ENCODE results near the gene SLITRK1.

SLITRK1 gene

DNA sequence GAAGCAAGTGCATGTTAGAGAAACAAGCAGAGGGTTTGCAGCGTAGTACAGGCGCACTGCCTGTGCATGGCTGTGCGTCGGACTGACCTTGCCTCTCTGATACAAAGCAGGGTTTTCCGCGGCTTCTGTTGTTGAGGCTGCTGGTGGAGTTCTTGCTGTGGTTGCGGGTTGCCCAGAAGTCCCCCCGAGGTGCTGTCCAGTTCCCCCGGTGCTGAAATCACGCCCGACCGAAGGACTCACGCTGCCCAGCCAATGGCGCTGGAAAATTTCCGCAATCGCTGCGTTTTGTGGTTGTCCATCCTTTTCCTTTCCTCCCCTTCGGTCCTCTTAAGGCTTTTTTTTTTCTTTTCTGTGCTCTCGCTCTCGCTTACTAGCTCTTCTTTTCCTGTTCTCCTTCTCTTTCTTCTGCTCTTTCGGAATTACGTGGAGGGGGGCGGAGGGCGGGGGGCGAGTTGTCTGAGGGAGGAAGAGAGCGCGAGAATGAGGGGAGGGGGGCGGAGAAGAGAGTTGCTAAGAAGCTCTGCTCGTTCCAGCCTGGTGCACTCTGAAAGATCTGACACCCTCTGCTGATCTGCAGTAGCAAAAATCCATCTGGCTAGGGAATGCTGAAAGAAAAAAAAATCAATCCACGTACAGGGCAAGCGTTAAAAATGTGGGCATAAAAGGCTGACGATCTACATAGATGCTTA lies at the start of gene SLITRK1:
TSS of gene SLITRK1 (minus strand) at position 558 of the 689 bp plus-strand sequence. CDS start 967 bp downstream, outside the sequence.
- no peak within 1 kb of the TSS for H3K4me3 ChIP-seq (ENCODE audit: low read depth, low read length)
- peak; percentile 35 for DNase-seq (ENCODE audit: low read depth)
- TF ChIP-seq MYC (IDR thresholded peaks at IDR 0.05; ENCODE audit: low read depth, low read length) (no peak), POLR2A (IDR thresholded peaks at IDR 0.05; ENCODE audit: extremely low read depth, insufficient read length) (no peak), MAX (IDR thresholded peaks at IDR 0.05; ENCODE audit: low read depth, low read length) (no peak)
- TF ChIP-seq, protein P1, sequence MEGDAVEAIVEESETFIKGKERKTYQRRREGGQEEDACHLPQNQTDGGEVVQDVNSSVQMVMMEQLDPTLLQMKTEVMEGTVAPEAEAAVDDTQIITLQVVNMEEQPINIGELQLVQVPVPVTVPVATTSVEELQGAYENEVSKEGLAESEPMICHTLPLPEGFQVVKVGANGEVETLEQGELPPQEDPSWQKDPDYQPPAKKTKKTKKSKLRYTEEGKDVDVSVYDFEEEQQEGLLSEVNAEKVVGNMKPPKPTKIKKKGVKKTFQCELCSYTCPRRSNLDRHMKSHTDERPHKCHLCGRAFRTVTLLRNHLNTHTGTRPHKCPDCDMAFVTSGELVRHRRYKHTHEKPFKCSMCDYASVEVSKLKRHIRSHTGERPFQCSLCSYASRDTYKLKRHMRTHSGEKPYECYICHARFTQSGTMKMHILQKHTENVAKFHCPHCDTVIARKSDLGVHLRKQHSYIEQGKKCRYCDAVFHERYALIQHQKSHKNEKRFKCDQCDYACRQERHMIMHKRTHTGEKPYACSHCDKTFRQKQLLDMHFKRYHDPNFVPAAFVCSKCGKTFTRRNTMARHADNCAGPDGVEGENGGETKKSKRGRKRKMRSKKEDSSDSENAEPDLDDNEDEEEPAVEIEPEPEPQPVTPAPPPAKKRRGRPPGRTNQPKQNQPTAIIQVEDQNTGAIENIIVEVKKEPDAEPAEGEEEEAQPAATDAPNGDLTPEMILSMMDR (IDR thresholded peaks at IDR 0.05; ENCODE audit: low read depth, low read length): no peak

DNA sequence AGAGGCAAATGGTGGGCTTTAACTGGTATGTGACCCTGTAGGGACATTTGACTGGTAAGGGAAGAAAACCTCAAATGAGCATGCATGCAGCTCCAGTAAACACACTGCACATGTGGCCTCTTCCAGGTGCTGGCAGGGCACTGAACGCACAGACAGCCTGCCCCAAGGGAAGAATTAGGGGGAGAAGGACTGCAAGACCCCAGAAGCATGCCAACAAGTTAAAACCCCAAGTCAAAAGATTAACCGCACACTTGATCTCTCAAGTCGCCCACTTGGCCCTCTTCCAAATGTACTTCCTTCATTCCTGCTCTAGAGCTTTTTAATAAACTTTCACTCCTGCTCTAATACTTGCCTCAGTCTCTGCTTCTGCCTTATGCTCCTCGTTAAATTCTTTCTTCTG lies 46.9 kb upstream of the SLITRK1 start:
- no peak overlapping the region for H3K4me3 ChIP-seq (ENCODE audit: low read depth, low read length)
- DNase-seq (ENCODE audit: low read depth): no peak
- no peak for TF ChIP-seq POLR2A (IDR thresholded peaks at IDR 0.05; ENCODE audit: extremely low read depth, insufficient read length)
- TF ChIP-seq MYC (IDR thresholded peaks at IDR 0.05; ENCODE audit: low read depth, low read length): no peak
- TF ChIP-seq, protein P1 (IDR thresholded peaks at IDR 0.05; ENCODE audit: low read depth, low read length): no peak
- no peak for TF ChIP-seq MAX (IDR thresholded peaks at IDR 0.05; ENCODE audit: low read depth, low read length)

DNA sequence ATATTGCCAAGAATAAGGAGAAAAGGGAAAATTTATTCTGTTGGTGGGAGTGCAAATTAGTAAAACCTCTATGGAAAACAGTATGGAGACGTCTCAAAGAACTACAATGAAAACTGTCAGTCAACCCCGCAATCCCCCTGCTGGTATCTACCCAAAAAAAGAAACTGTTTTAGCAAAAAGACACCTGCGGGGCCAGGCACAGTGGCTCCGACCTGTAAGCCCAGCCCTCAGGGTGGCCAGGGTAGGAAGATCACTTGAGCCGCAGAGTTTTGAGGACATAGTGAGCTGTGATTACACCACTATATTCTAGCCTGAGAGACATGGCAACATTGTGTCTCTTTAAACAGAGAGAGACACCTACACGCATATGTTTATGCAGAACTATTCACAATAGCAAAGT lies 37.5 kb upstream of the SLITRK1 start:
- DNase-seq (ENCODE audit: low read depth): no peak
- no peak for TF ChIP-seq POLR2A (IDR thresholded peaks at IDR 0.05; ENCODE audit: extremely low read depth, insufficient read length)
- TF ChIP-seq MYC (IDR thresholded peaks at IDR 0.05; ENCODE audit: low read depth, low read length): no peak
- TF ChIP-seq, protein P1 (IDR thresholded peaks at IDR 0.05; ENCODE audit: low read depth, low read length): no peak
- TF ChIP-seq MAX (IDR thresholded peaks at IDR 0.05; ENCODE audit: low read depth, low read length): no peak
- no peak overlapping the region for H3K4me3 ChIP-seq (ENCODE audit: low read depth, low read length)

GRCh38 chr13:83914368-83914767 lies 32.1 kb upstream of the SLITRK1 start:
- no peak overlapping the region for H3K4me3 ChIP-seq (ENCODE audit: low read depth, low read length)
- no peak for DNase-seq (ENCODE audit: low read depth)
- no peak for TF ChIP-seq MAX (IDR thresholded peaks at IDR 0.05; ENCODE audit: low read depth, low read length)
- no peak for TF ChIP-seq POLR2A (IDR thresholded peaks at IDR 0.05; ENCODE audit: extremely low read depth, insufficient read length)
- TF ChIP-seq, protein P1 (IDR thresholded peaks at IDR 0.05; ENCODE audit: low read depth, low read length): no peak
- TF ChIP-seq MYC (IDR thresholded peaks at IDR 0.05; ENCODE audit: low read depth, low read length): no peak

DNA sequence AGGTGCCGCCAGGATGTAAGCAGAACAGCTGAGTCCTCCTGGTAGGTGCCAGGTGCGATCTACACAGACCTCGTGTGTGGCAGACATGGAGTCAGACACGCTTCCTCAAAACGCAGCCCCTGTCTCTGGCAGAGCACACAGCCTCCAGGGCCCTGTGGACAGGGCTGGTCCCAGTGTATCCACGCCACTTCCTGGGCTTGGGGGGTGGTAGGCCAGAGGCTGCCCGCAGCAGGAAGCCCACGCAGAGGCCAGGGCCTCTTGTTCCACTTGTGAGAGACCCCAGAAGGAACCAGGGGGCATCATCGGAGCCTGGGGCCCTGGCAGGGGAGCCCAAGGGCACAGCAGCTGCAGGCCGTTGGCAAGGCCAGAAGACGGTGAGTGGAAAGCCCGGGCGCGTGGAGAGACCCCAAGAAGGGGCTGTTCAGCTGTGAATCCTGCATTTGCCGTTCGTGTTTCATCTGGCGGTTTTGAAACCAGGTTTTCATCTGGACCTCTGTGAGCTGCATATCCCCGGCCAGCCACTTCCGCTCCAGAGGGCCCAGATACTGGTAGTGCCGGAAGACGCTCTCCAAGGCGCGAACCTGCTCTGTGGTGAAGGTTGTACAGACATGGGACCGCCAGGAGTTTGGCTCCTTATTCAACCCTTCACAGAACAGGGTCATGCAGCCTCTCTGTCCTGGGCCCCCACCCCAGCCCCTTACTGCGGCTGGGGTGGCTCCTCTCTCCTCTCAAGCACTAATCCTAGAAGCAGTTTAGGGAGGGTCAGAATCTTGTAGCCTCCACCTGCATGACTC lies 25.1 kb upstream of the SLITRK1 start:
- no peak for TF ChIP-seq MYC (IDR thresholded peaks at IDR 0.05; ENCODE audit: low read depth, low read length)
- TF ChIP-seq POLR2A (IDR thresholded peaks at IDR 0.05; ENCODE audit: extremely low read depth, insufficient read length): no peak
- no peak for TF ChIP-seq MAX (IDR thresholded peaks at IDR 0.05; ENCODE audit: low read depth, low read length)
- TF ChIP-seq, protein P1 (IDR thresholded peaks at IDR 0.05; ENCODE audit: low read depth, low read length): no peak
- H3K4me3 ChIP-seq (ENCODE audit: low read depth, low read length): no peak overlapping the region
- DNase-seq (ENCODE audit: low read depth): no peak

All from NB4 (cell line).